GF-D8 (cell line): ENCODE results near the gene JAZF1.

ENCODE experiments used
- DNase-seq: peaks from one replicate; lab custom pipeline; 2025; lab: John Stamatoyannopoulos, UW

Gene JAZF1

GRCh38 chr7:28191184-28191583 is 10.6 kb upstream of the JAZF1 start:
- DNase-seq, result no peak

GRCh38 chr7:28190077-28190710 is 9.6 kb upstream of the JAZF1 start:
- no peak for DNase-seq

GRCh38 chr7:28187012-28187411 is 6.4 kb upstream of the JAZF1 start:
- DNase-seq, result no peak

GRCh38 chr7:28183627-28184026 is 3.0 kb upstream of the JAZF1 start:
- peak; percentile 84 for DNase-seq

GRCh38 chr7:28182071-28182471 is 1.5 kb upstream of the JAZF1 start:
- no peak for DNase-seq

- DNase-seq, result peak; percentile 28
Observed at GRCh38 chr7:28181416-28181815, 821 bp upstream of the JAZF1 start.

- DNase-seq, result no peak
Observed at GRCh38 chr7:28180031-28180363, 598 bp downstream of the JAZF1 start.

- DNase-seq, result peak; percentile 39
Observed at GRCh38 chr7:28179120-28180030, 1.2 kb downstream of the JAZF1 start.

GRCh38 chr7:28178599-28178998 is 2.0 kb downstream of the JAZF1 start:
- DNase-seq, result peak; percentile 34

- no peak for DNase-seq
Observed at GRCh38 chr7:28177836-28178235, 2.8 kb downstream of the JAZF1 start.

GRCh38 chr7:28176645-28177044 is 4.0 kb downstream of the JAZF1 start:
- DNase-seq, result no peak

- DNase-seq, result no peak
Observed at GRCh38 chr7:28176174-28176573, 4.4 kb downstream of the JAZF1 start.

GRCh38 chr7:28174901-28175661 is 5.5 kb downstream of the JAZF1 start:
- DNase-seq, result no peak

GRCh38 chr7:28174442-28174841 is 6.2 kb downstream of the JAZF1 start:
- DNase-seq, result no peak

- DNase-seq, result no peak
Observed at GRCh38 chr7:28173531-28173930, 7.1 kb downstream of the JAZF1 start.

GRCh38 chr7:28172958-28173357 is 7.6 kb downstream of the JAZF1 start:
- no peak for DNase-seq

GRCh38 chr7:28170701-28171100 is 9.9 kb downstream of the JAZF1 start:
- no peak for DNase-seq

GRCh38 chr7:28169230-28169629 is 11.4 kb downstream of the JAZF1 start:
- DNase-seq, result no peak

GRCh38 chr7:28168393-28169158 is 12.0 kb downstream of the JAZF1 start:
- no peak for DNase-seq

GRCh38 chr7:28166982-28167715 is 13.4 kb downstream of the JAZF1 start:
- no peak for DNase-seq
